ENCODE data around the gene USP10. TPM values are rescaled to one million over a fixed set of nuclear protein-coding genes. Genes with fewer than 3 reads are reported as not detected.
"Not testable (repeated sequence)": the region's sequence is repeated elsewhere in the genome, so short reads cannot be mapped to it uniquely, and the experiment has no call there.

The USP10 gene
- total RNA-seq, 2 donors from 2014 or later: 148 to 149 TPM

DNA sequence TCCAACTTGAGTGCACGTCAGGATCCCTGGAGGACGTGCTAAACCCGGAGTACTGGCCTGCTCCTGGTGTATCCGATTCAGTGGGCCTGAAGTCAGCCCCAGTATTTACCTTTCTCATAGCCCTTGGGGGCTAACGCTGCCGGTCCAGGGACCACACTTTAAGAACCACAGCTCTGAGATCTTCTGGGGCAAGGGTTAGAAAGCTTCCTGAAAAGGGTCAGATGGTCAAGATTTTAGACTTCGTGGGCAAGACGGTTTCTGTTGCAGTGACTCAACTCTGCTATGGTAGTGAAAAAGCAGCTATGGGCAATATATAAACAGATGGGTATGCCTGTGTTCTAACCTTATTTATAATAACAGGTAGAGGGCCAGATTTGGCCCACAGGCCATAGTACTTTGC, 14.6 kb upstream of the USP10 start:
- Mint-ChIP-seq H3K4me1 (peaks cover 5% of the 10 kb centered on the region), H3K4me3 (no peak overlapping the region), H3K27me3 (ENCODE audit: insufficient read depth) (no peaks in the 10 kb centered on the region), H3K9me3 (peaks cover 11% of the 10 kb centered on the region), H3K27ac (no peak overlapping the region), H3K36me3 (ENCODE audit: low read depth) (no peaks in the 10 kb centered on the region)
- peaks cover 8% of the 10 kb centered on the region for H3K9me3 ChIP-seq (ENCODE audit: control insufficient read depth, low read length)
- no peaks in the 10 kb centered on the region for H3K4me1 ChIP-seq (ENCODE audit: control insufficient read depth, insufficient read depth, low read length)
- no peaks in the 10 kb centered on the region for H3K27me3 ChIP-seq (ENCODE audit: control insufficient read depth, insufficient read depth, low read length, poor library complexity, severe bottlenecking)
- H3K36me3 ChIP-seq (ENCODE audit: control insufficient read depth, insufficient read depth, low read length): no peaks in the 10 kb centered on the region
- no peak overlapping the region for H3K4me3 ChIP-seq (ENCODE audit: low read length)
- H3K9ac ChIP-seq (ENCODE audit: extremely low read depth, low read length, poor library complexity, severe bottlenecking): no peak overlapping the region
- no peak for TF ChIP-seq CTCF (conservative IDR thresholded peaks at IDR 0.05)
- WGBS, 2 experiments (ENCODE audit: insufficient coverage in 1 of 2, insufficient read length in 1 of 2): 87 to 98% methylated on average over 7 to 8 of the region's 8 CpGs
- no peak for DNase-seq
- no peak overlapping the region for H3K27ac ChIP-seq (ENCODE audit: low read depth, low read length)

DNA sequence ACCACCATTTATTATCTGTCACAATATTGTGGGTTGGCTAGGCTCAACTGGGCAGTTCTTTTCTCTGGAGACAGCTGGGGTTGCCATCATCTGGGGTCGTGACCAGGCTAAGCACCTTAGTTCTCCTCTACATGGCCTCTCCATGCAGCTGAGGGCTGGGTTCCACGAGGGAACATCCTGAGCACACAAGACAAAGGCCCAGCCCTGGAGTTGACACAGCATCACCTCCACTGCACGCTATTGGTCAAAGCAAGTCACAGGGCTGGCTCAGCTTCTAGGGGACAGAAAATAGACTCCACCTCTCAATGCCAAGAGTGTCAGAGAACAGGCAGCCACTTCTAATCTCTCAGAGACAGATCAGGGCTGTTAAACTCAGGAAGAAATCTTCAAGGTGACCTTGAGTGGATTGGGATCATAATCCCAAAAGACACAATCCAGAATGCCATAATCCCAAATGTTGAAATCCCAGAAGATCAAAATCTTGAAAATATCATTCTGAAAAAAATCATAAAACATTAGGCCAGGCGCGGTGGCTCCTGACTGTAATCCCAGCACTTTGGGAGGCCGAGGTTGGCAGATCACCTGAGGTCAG, 13.0 kb upstream of the USP10 start:
- no peaks in the 10 kb centered on the region for H3K4me1 ChIP-seq (ENCODE audit: control insufficient read depth, insufficient read depth, low read length)
- H3K36me3 Mint-ChIP-seq (ENCODE audit: low read depth): no peaks in the 10 kb centered on the region
- no peak overlapping the region for H3K9ac ChIP-seq (ENCODE audit: extremely low read depth, low read length, poor library complexity, severe bottlenecking)
- no peak overlapping the region for H3K27ac ChIP-seq (ENCODE audit: low read depth, low read length)
- H3K27me3 Mint-ChIP-seq (ENCODE audit: insufficient read depth): no peaks in the 10 kb centered on the region
- H3K9me3 Mint-ChIP-seq: peaks cover 11% of the 10 kb centered on the region
- H3K4me3 Mint-ChIP-seq: no peak overlapping the region
- peaks cover 8% of the 10 kb centered on the region for H3K9me3 ChIP-seq (ENCODE audit: control insufficient read depth, low read length)
- H3K27ac Mint-ChIP-seq: no peak overlapping the region
- H3K4me1 Mint-ChIP-seq: peaks cover 11% of the 10 kb centered on the region
- no peaks in the 10 kb centered on the region for H3K27me3 ChIP-seq (ENCODE audit: control insufficient read depth, insufficient read depth, low read length, poor library complexity, severe bottlenecking)
- no peak overlapping the region for H3K4me3 ChIP-seq (ENCODE audit: low read length)
- 89 to 91% methylated on average over 5 to 6 of the region's 6 CpGs for WGBS, 2 experiments (ENCODE audit: insufficient coverage in 1 of 2, insufficient read length in 1 of 2)
- TF ChIP-seq CTCF (conservative IDR thresholded peaks at IDR 0.05): no peak
- no peak for DNase-seq
- H3K36me3 ChIP-seq (ENCODE audit: control insufficient read depth, insufficient read depth, low read length): no peaks in the 10 kb centered on the region

DNA sequence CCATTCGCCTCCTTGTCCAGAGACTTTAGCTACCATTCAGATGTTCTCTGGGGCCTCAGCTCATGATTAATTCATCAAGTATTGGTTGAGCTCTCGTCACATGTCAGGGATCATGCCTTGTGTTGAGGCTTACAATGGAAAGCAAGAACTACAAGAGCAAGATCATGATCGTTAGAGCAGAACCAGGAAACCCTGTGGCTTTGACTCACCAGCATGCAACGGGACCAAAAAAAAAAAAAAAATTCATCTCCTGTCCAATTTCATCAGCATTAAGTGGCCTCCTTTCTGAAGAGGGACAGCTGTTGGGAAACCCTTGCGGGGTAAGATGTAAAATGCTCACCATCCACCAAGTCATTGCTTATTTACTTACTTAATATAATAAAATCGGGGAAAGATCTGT, 12.1 kb upstream of the USP10 start:
- no peaks in the 10 kb centered on the region for H3K27me3 Mint-ChIP-seq (ENCODE audit: insufficient read depth)
- peaks cover 11% of the 10 kb centered on the region for H3K9me3 Mint-ChIP-seq
- peaks cover 11% of the 10 kb centered on the region for H3K4me1 Mint-ChIP-seq
- no peak for TF ChIP-seq CTCF (conservative IDR thresholded peaks at IDR 0.05)
- DNase-seq: no peak
- no peak overlapping the region for H3K4me3 Mint-ChIP-seq
- Histone ChIP-seq H3K4me3 (ENCODE audit: low read length) (no peak overlapping the region), H3K27me3 (ENCODE audit: control insufficient read depth, insufficient read depth, low read length, poor library complexity, severe bottlenecking) (no peaks in the 10 kb centered on the region), H3K4me1 (ENCODE audit: control insufficient read depth, insufficient read depth, low read length) (no peaks in the 10 kb centered on the region), H3K27ac (ENCODE audit: low read depth, low read length) (no peak overlapping the region), H3K36me3 (ENCODE audit: control insufficient read depth, insufficient read depth, low read length) (no peaks in the 10 kb centered on the region), H3K9ac (ENCODE audit: extremely low read depth, low read length, poor library complexity, severe bottlenecking) (no peak overlapping the region), H3K9me3 (ENCODE audit: control insufficient read depth, low read length) (peaks cover 8% of the 10 kb centered on the region)
- no peak overlapping the region for H3K27ac Mint-ChIP-seq
- no peaks in the 10 kb centered on the region for H3K36me3 Mint-ChIP-seq (ENCODE audit: low read depth)
- WGBS, 2 experiments (ENCODE audit: insufficient coverage in 1 of 2, insufficient read length in 1 of 2): 71 to 92% methylated on average over 4 to 6 of the region's 6 CpGs

DNA sequence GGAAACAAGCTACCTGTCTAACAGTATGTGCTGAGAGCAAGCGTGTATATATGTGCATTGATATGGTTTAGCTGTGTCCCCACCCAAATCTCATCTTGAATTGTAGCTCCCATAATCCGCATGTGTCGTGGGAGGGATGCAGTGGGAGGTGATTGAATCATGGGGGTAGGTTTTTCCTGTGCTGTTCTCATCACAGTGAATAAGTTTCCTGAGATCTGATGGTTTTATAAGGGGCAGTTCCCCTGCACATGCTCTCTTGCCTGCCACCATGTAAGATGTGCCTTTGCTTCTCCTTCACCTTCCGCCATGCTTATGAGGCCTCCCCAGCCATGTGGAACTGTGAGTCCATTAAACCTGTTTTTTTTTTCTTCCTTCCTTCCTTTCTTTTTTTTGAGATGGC, 11.6 kb upstream of the USP10 start:
- not testable (repeated sequence) for H3K9me3 ChIP-seq (ENCODE audit: control insufficient read depth, low read length); H3K9ac ChIP-seq (ENCODE audit: extremely low read depth, low read length, poor library complexity, severe bottlenecking); DNase-seq; H3K36me3 ChIP-seq (ENCODE audit: control insufficient read depth, insufficient read depth, low read length); H3K4me3 Mint-ChIP-seq; H3K27me3 Mint-ChIP-seq (ENCODE audit: insufficient read depth); H3K27ac Mint-ChIP-seq; H3K27ac ChIP-seq (ENCODE audit: low read depth, low read length); H3K36me3 Mint-ChIP-seq (ENCODE audit: low read depth); H3K4me3 ChIP-seq (ENCODE audit: low read length); H3K4me1 ChIP-seq (ENCODE audit: control insufficient read depth, insufficient read depth, low read length); H3K27me3 ChIP-seq (ENCODE audit: control insufficient read depth, insufficient read depth, low read length, poor library complexity, severe bottlenecking)
- Mint-ChIP-seq H3K9me3 (peaks cover 11% of the 10 kb centered on the region), H3K4me1 (peaks cover 11% of the 10 kb centered on the region)
- 89 to 100% methylated on average over 3 to 4 of the region's 4 CpGs for WGBS, 2 experiments (ENCODE audit: insufficient coverage in 1 of 2, insufficient read length in 1 of 2)
